ENCODE measurements around the gene ABCF3.

- TF ChIP-seq CTCF (IDR thresholded peaks at IDR 0.05; ENCODE audit: insufficient read depth, low read length, poor library complexity, severe bottlenecking) (no peak), EZH2phosphoT487 (conservative IDR thresholded peaks at IDR 0.05; ENCODE audit: low read length) (no peak)
Observed at GRCh38 chr3:184177331-184177731, 8.7 kb upstream of the ABCF3 start.
